ENCODE measurements around the gene OAF. TPM values are rescaled to one million over a fixed set of nuclear protein-coding genes. Genes with fewer than 3 reads are reported as not detected.

OAF gene
- total and polyA plus RNA-seq, 9 of the 15 experiments (the other 6 are each of a cell fraction or from before 2014, with no cell fraction given) = 1.1 to 21.6 (median 7.5) TPM

DNA sequence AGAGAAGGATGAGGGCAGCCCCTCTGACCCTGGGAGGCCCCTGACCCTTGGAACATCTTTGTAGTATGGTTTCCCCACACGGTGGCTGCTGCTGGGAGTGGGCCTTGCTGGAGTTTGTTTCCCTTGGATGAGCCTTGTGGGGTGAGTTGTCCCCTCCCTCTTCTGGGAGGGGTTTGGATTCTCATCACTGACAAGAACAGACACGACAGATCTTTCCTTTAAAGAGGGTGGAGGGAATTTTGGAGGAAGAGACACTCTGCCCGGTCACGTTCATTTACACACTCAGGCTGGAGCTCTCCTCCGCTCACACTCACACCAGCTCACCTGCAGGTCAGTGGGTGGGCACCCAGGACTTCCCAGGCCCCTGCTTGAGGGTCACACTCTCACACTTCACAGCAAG lies 60.8 kb downstream of the OAF start:
- ChIA-PET POLR2A (no interaction called here), CTCF (ENCODE audit: low intra/inter-chr PET ratio) (no interaction called here)
- H2AFZ ChIP-seq (ENCODE audit: low read depth, low read length) = peak overlapping the region; percentile 49
- H3K9ac ChIP-seq (ENCODE audit: insufficient read depth in 1 of 2, low read depth in 2 of 2, low read length in 2 of 2) = peak overlapping the region in 1 of 2 experiments; percentile 17; a peak in 1 of 4 replicates
- WGBS (ENCODE audit: insufficient coverage, low coverage, missing lambda C conversion rate) = 37% methylated on average over 5 of the region's 5 CpGs
- intact Hi-C loops (cut with micrococcal nuclease) = no loop called here
- H3K27ac ChIP-seq (ENCODE audit: extremely low read depth, low read depth, low read length) = no peak overlapping the region
- DNase-seq (ENCODE audit: extremely low read depth in 1 of 4, low spot score in 3 of 4) = no peak
- H3K4me1 ChIP-seq (replicated peaks in 1 of 2; ENCODE audit: control insufficient read depth in 2 of 2, insufficient read depth in 2 of 2, low read length in 2 of 2) = peaks cover 0 to 7% of the 10 kb centered on the region in 2 experiments; a peak in 3 of 5 replicates
- in situ Hi-C loops (cut with MboI) = no loop called here
- peaks cover 10 to 21% of the 10 kb centered on the region in 2 experiments for H3K27me3 ChIP-seq (ENCODE audit: control insufficient read depth in 2 of 2, insufficient read depth in 2 of 2, low read length in 2 of 2)
- H3K9me3 ChIP-seq (replicated peaks; ENCODE audit: control insufficient read depth, insufficient read depth, low read depth, low read length) = no peaks in the 10 kb centered on the region
- H3K4me2 ChIP-seq (ENCODE audit: insufficient read depth, low read length) = no peak overlapping the region
- H4K20me1 ChIP-seq (replicated peaks; ENCODE audit: control insufficient read depth, insufficient read depth, low read length) = no peaks in the 10 kb centered on the region; the same call in 1 of the 2 replicates
- TF ChIP-seq HNRNPL (IDR thresholded peaks at IDR 0.05; ENCODE audit: low read depth, low read length) = no peak
- TF ChIP-seq, protein P1, sequence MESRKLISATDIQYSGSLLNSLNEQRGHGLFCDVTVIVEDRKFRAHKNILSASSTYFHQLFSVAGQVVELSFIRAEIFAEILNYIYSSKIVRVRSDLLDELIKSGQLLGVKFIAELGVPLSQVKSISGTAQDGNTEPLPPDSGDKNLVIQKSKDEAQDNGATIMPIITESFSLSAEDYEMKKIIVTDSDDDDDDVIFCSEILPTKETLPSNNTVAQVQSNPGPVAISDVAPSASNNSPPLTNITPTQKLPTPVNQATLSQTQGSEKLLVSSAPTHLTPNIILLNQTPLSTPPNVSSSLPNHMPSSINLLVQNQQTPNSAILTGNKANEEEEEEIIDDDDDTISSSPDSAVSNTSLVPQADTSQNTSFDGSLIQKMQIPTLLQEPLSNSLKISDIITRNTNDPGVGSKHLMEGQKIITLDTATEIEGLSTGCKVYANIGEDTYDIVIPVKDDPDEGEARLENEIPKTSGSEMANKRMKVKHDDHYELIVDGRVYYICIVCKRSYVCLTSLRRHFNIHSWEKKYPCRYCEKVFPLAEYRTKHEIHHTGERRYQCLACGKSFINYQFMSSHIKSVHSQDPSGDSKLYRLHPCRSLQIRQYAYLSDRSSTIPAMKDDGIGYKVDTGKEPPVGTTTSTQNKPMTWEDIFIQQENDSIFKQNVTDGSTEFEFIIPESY (CRISPR knock-in tag; IDR thresholded peaks at IDR 0.05) = no peak
- TF ChIP-seq ZNF699 (CRISPR knock-in tag; IDR thresholded peaks at IDR 0.05; ENCODE audit: insufficient replicate concordance) = no peak
- no peak for TF ChIP-seq FOXA3 (CRISPR knock-in tag; conservative IDR thresholded peaks at IDR 0.05 in 1 of 2, IDR thresholded peaks at IDR 0.05 in 1 of 2)
- no peak for TF ChIP-seq YY1 (IDR thresholded peaks at IDR 0.05; ENCODE audit: borderline replicate concordance in 1 of 3, control insufficient read depth in 1 of 3, extremely low read depth in 1 of 3, insufficient read depth in 3 of 3, insufficient read length in 1 of 3, insufficient replicate concordance in 2 of 3, low read depth in 1 of 3, low read length in 2 of 3)
- TF ChIP-seq RAD51 (IDR thresholded peaks at IDR 0.05; ENCODE audit: borderline replicate concordance, low read depth) = no peak
- no peak for TF ChIP-seq ZFP30 (CRISPR knock-in tag; IDR thresholded peaks at IDR 0.05; ENCODE audit: borderline replicate concordance)
- no peak for TF ChIP-seq ZNF408 (CRISPR knock-in tag; IDR thresholded peaks at IDR 0.05; ENCODE audit: low read depth)
- no peaks in the 10 kb centered on the region for H3K9me1 ChIP-seq (ENCODE audit: control insufficient read depth, insufficient read depth, low read length)
- FAIRE-seq = no peak
- ATAC-seq = no peak
- no peaks in the 10 kb centered on the region for H3K36me3 ChIP-seq (ENCODE audit: control insufficient read depth, insufficient read depth, low read length)
- H3K79me2 ChIP-seq (ENCODE audit: control insufficient read depth, insufficient read depth, low read length) = no peaks in the 10 kb centered on the region
- BruUV-seq (replicated peaks) = no TSS peak
- no peak overlapping the region for H3K4me3 ChIP-seq

Data from K562 (cell line).